Sigmoid colon (tissue), 4 donors: Measurements from ENCODE around the gene GSC2.

Source experiments
- EP300 ChIP-seq, 4 donors: sonication (generic); formaldehyde crosslinking; IDR thresholded peaks; one replicate each; pipeline ENCODE4 v1.6.1; 2017; ENCODE audit warnings: antibody characterized with exemption in 4 of 4
- POLR2A ChIP-seq, 2 donors: fragments of 450-650 bp; IDR thresholded peaks; one replicate each; pipeline ENCODE4 v1.6.1; 2016; ENCODE audit warnings: antibody characterized with exemption in 2 of 2, mild to moderate bottlenecking in 2 of 2, moderate library complexity in 2 of 2
- POLR2AphosphoS5 ChIP-seq, 4 donors: sonication (generic); formaldehyde crosslinking; IDR thresholded peaks; one replicate each; pipeline ENCODE4 v1.6.1; 2017; ENCODE audit warnings: antibody characterized with exemption in 4 of 4
- TF ChIP-seq, protein P1 (sequence below), 4 experiments: fragments of 450-650 bp in 3 of 4; fragments of 200-600 bp in 1 of 4; IDR thresholded peaks; one replicate each; pipeline ENCODE4 v1.5.1; 2016 to 2019; ENCODE audit warnings: antibody characterized with exemption in 4 of 4, mild to moderate bottlenecking in 3 of 4, moderate library complexity in 2 of 4

GRCh38 chr22:19166421-19166820 is 16.3 kb upstream of the GSC2 start:
- TF ChIP-seq, protein P1, sequence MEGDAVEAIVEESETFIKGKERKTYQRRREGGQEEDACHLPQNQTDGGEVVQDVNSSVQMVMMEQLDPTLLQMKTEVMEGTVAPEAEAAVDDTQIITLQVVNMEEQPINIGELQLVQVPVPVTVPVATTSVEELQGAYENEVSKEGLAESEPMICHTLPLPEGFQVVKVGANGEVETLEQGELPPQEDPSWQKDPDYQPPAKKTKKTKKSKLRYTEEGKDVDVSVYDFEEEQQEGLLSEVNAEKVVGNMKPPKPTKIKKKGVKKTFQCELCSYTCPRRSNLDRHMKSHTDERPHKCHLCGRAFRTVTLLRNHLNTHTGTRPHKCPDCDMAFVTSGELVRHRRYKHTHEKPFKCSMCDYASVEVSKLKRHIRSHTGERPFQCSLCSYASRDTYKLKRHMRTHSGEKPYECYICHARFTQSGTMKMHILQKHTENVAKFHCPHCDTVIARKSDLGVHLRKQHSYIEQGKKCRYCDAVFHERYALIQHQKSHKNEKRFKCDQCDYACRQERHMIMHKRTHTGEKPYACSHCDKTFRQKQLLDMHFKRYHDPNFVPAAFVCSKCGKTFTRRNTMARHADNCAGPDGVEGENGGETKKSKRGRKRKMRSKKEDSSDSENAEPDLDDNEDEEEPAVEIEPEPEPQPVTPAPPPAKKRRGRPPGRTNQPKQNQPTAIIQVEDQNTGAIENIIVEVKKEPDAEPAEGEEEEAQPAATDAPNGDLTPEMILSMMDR (IDR thresholded peaks at IDR 0.05) = no peak
- no peak for TF ChIP-seq EP300 (IDR thresholded peaks at IDR 0.05)
- no peak for TF ChIP-seq POLR2A (IDR thresholded peaks at IDR 0.05)
- no peak for TF ChIP-seq POLR2AphosphoS5 (IDR thresholded peaks at IDR 0.05)
